ENCODE measurements around the gene NOTUM. TPM values are rescaled to one million over a fixed set of nuclear protein-coding genes. Genes with fewer than 3 reads are reported as not detected.

The NOTUM gene
- total and polyA plus RNA-seq, 10 of the 15 experiments (the other 5 are each of a cell fraction or from before 2014, with no cell fraction given) = 0.04 to 0.13 TPM; not detected in 8

- TF ChIP-seq, protein P1, sequence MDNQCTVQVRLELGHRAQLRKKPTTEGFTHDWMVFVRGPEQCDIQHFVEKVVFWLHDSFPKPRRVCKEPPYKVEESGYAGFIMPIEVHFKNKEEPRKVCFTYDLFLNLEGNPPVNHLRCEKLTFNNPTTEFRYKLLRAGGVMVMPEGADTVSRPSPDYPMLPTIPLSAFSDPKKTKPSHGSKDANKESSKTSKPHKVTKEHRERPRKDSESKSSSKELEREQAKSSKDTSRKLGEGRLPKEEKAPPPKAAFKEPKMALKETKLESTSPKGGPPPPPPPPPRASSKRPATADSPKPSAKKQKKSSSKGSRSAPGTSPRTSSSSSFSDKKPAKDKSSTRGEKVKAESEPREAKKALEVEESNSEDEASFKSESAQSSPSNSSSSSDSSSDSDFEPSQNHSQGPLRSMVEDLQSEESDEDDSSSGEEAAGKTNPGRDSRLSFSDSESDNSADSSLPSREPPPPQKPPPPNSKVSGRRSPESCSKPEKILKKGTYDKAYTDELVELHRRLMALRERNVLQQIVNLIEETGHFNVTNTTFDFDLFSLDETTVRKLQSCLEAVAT (IDR thresholded peaks at IDR 0.05) = no peak
- TF ChIP-seq, protein P2, sequence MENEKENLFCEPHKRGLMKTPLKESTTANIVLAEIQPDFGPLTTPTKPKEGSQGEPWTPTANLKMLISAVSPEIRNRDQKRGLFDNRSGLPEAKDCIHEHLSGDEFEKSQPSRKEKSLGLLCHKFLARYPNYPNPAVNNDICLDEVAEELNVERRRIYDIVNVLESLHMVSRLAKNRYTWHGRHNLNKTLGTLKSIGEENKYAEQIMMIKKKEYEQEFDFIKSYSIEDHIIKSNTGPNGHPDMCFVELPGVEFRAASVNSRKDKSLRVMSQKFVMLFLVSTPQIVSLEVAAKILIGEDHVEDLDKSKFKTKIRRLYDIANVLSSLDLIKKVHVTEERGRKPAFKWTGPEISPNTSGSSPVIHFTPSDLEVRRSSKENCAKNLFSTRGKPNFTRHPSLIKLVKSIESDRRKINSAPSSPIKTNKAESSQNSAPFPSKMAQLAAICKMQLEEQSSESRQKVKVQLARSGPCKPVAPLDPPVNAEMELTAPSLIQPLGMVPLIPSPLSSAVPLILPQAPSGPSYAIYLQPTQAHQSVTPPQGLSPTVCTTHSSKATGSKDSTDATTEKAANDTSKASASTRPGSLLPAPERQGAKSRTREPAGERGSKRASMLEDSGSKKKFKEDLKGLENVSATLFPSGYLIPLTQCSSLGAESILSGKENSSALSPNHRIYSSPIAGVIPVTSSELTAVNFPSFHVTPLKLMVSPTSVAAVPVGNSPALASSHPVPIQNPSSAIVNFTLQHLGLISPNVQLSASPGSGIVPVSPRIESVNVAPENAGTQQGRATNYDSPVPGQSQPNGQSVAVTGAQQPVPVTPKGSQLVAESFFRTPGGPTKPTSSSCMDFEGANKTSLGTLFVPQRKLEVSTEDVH (IDR thresholded peaks at IDR 0.05; ENCODE audit: low read depth, partially characterized antibody) = no peak
- TF ChIP-seq CEBPB (IDR thresholded peaks at IDR 0.05; ENCODE audit: borderline replicate concordance in 1 of 2, low read depth in 2 of 2, low read length in 2 of 2) (no peak), SMC3 (IDR thresholded peaks at IDR 0.05; ENCODE audit: borderline replicate concordance, low read length) (no peak), KLF5 (IDR thresholded peaks at IDR 0.05; ENCODE audit: partially characterized antibody) (no peak), BCLAF1 (IDR thresholded peaks at IDR 0.05) (no peak), EED (IDR thresholded peaks at IDR 0.05; ENCODE audit: low read depth) (no peak), SPI1 (IDR thresholded peaks at IDR 0.05; ENCODE audit: borderline replicate concordance, insufficient read depth, low read depth, low read length) (no peak), ATF7 (IDR thresholded peaks at IDR 0.05; ENCODE audit: low read depth) (no peak)
Observed at GRCh38 chr17:81903415-81903831, 57.6 kb downstream of the NOTUM start (continued).
